GM12891 (cell line): Measurements from ENCODE around the gene CIP2A.

Experiments
- DNase-seq: peaks from one replicate; pipeline ENCODE4 v3.0.0; 2011; ENCODE audit warnings: low spot score; ENCODE audit not compliant: insufficient read length
- FAIRE-seq: peaks from 2 replicates; lab custom pipeline; 2011; peaks lifted over from hg19 to GRCh38; lab: Jason Lieb, UNC
- PAX5 ChIP-seq: IDR thresholded peaks from 2 replicates; pipeline ENCODE4 v1.6.1; 2011; ENCODE audit warnings: low read length, moderate library complexity, mild to moderate bottlenecking; ENCODE audit not compliant: insufficient read depth, severe bottlenecking
- POLR2A ChIP-seq: IDR thresholded peaks from 2 replicates; pipeline ENCODE4 v1.6.1; 2011; ENCODE audit warnings: low read depth, low read length, control low read depth
- POLR2AphosphoS5 ChIP-seq: IDR thresholded peaks from 2 replicates; pipeline ENCODE4 v1.6.1; 2011; ENCODE audit warnings: low read depth, low read length, control low read depth
- POU2F2 ChIP-seq: IDR thresholded peaks from 2 replicates; pipeline ENCODE4 v1.6.1; 2011; ENCODE audit warnings: low read depth, mild to moderate bottlenecking, control low read depth, low read length, moderate library complexity
- SPI1 ChIP-seq: IDR thresholded peaks from 2 replicates; pipeline ENCODE4 v1.6.1; 2011; ENCODE audit warnings: low read depth, low read length, control low read depth
- TAF1 ChIP-seq: IDR thresholded peaks from 2 replicates; pipeline ENCODE4 v1.6.1; 2011; ENCODE audit warnings: low read depth, low read length, control low read depth

CIP2A gene

GRCh38 chr3:108538083-108538482 is 51.2 kb downstream of the CIP2A start:
- FAIRE-seq (no peak), DNase-seq (no peak)
- no peak for TF ChIP-seq POU2F2
- TF ChIP-seq POLR2A, result no peak
- no peak for TF ChIP-seq PAX5
- TF ChIP-seq POLR2AphosphoS5, result no peak
- no peak for TF ChIP-seq SPI1

GRCh38 chr3:108528459-108529252 is 60.6 kb downstream of the CIP2A start:
- TF ChIP-seq POLR2A, result no peak
- peak; percentile 98 for TF ChIP-seq SPI1
- FAIRE-seq (peak; percentile 62), DNase-seq (peak; percentile 9)

DNA sequence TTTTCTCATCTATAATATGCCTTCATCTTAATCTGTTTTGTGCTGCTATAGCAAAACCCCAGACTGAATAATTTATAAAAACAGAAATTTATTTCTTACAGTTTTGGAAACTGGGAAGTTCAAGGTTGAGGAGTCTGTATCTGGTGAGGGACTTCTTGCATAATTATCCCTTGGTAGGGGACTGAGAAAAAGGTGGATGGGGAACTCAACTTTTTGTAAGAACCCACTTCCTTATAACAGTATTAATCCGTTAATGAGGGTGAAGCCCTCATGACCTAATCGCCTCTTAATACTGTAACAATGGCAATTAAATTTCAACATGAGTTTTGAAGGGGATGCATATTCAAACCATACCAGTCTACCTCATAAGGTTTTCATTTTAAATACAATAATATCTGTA is 61.4 kb downstream of the CIP2A start:
- DNase-seq (no peak), FAIRE-seq (no peak)
- TF ChIP-seq POU2F2 (no peak), POLR2A (no peak)

DNA sequence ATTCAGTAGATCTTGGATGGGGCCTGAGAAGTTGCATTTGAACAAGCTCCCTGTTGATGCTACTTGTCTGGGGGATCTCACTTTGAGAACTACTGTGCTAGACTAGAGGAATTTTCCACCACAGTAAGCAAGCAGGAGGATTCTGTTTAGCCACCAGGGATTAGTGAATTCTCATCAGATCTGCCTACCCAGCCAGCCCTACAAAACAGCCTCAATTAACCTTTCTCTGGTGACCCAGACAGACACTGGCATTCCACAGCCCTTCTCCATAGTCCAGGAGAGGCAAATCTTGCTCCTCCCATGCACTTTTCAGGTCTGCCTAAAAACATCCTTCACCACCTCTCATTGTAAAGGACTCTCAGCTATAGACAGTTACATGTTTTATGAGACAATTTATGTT is 62.1 kb downstream of the CIP2A start:
- FAIRE-seq, result no peak
- TF ChIP-seq SPI1, result no peak
- TF ChIP-seq POU2F2, result no peak
- no peak for TF ChIP-seq PAX5
- TF ChIP-seq POLR2A, result no peak
- no peak for TF ChIP-seq TAF1
- no peak for TF ChIP-seq POLR2AphosphoS5
- no peak for DNase-seq

- FAIRE-seq, result no peak
- no peak for DNase-seq
- TF ChIP-seq TAF1 (no peak), POLR2A (no peak), SPI1 (no peak), PAX5 (no peak), POU2F2 (no peak), POLR2AphosphoS5 (no peak)
Measured at GRCh38 chr3:108525971-108526370, 63.3 kb downstream of the CIP2A start.

GRCh38 chr3:108525256-108525655 is 64.0 kb downstream of the CIP2A start:
- DNase-seq (no peak), FAIRE-seq (no peak)
- no peak for TF ChIP-seq SPI1
- TF ChIP-seq TAF1, result no peak
- no peak for TF ChIP-seq POU2F2
- TF ChIP-seq POLR2AphosphoS5, result no peak
- TF ChIP-seq POLR2A, result no peak
- TF ChIP-seq PAX5, result no peak

DNA sequence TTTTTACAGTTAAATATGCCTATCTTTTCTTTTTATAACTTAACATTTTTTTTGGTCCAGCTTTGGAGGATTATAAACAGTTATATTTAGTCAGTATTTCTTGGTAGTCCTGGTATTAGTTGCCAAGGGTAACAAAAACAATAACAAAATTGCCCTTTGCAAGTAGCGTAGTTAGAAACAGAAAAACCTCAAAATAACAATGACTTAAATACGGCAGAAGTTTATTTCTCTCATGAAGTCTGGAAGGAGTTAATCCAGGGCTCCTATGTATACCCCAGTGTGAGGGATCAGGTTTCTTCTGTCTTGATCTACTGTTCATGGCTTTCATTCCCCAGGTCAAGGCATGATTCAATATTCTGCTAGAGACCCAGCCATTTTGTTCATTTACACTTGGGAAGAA is 64.7 kb downstream of the CIP2A start:
- FAIRE-seq (no peak), DNase-seq (no peak)
- TF ChIP-seq POLR2A, result no peak
- no peak for TF ChIP-seq POU2F2
- no peak for TF ChIP-seq POLR2AphosphoS5
- TF ChIP-seq TAF1, result no peak
- TF ChIP-seq SPI1, result no peak
- TF ChIP-seq PAX5, result no peak

GRCh38 chr3:108518895-108519294 is 70.3 kb downstream of the CIP2A start:
- FAIRE-seq (peak; percentile 55), DNase-seq (no peak)
- TF ChIP-seq POLR2A (no peak), POLR2AphosphoS5 (no peak), TAF1 (no peak), SPI1 (no peak), POU2F2 (no peak), PAX5 (no peak)

DNA sequence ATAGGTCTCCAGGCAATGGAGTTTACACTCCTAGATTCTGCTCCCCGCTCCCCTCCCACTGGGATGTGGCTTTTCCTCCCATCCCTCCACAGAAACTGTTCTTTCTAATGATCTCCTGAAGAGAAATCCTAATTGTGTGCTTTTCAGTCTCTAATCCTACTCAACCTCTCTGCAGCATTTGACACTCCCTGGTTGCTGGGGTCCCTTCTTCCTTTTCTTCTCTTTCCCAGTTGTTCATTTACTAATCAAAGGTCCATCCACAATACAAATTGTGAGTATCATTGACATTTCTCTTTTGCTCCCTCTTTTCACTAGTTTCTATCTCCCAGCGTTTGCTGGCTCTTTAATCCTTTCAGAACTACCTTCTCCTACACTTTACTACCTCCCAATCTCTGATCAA is 72.4 kb downstream of the CIP2A start:
- no peak for FAIRE-seq
- no peak for DNase-seq
- TF ChIP-seq POU2F2 (no peak), PAX5 (no peak), TAF1 (no peak), POLR2AphosphoS5 (no peak), POLR2A (no peak), SPI1 (no peak)

DNA sequence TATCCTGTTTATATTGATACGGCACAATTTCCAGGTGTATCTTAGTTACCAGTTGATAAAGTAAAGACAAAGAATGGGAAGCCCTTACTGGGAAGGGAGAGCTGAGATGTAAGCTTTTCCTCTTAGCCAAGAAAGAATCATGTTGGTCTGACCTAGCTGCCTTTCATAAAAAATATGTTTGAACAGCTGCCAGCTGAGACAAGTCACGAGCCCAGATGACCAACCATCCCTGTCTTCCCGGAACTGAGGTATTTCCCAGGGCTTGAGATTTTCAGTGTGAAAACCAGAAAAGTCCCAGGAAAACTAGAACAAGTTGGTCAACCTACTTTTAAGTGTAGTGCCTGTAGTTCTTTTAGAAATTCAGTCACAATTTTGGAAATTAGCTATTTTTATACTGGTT is 75.3 kb downstream of the CIP2A start:
- FAIRE-seq (no peak), DNase-seq (no peak)
- TF ChIP-seq SPI1 (no peak), PAX5 (no peak), POU2F2 (no peak), TAF1 (no peak), POLR2A (no peak), POLR2AphosphoS5 (no peak)

- FAIRE-seq (no peak), DNase-seq (no peak)
- TF ChIP-seq PAX5 (no peak), POLR2AphosphoS5 (no peak), POU2F2 (no peak), SPI1 (no peak), POLR2A (no peak), TAF1 (no peak)
Measured at GRCh38 chr3:108512671-108513070, 76.6 kb downstream of the CIP2A start.
